H9 (cell line): ENCODE measurements around the gene TSG101. TPM values are rescaled to one million over a fixed set of nuclear protein-coding genes. Genes with fewer than 3 reads are reported as not detected.

Experiments
- DNase-seq: peaks from one replicate; pipeline ENCODE4 v3.0.0-alpha.2; 2017
- H2AFZ ChIP-seq: one replicate; pipeline ENCODE4 v1.6.1; 2013; ENCODE audit warnings: mild to moderate bottlenecking, low read length, control low read depth, moderate library complexity
- H2AK5ac ChIP-seq: 2 replicates; pipeline ENCODE4 v1.6.1; 2013; ENCODE audit warnings: low read length, control low read depth, mixed read lengths; ENCODE audit not compliant: insufficient read length
- H2BK120ac ChIP-seq: one replicate; pipeline ENCODE4 v1.6.1; 2013; ENCODE audit warnings: low read depth, mild to moderate bottlenecking, low read length, control low read depth, inconsistent platforms; ENCODE audit not compliant: poor library complexity, severe bottlenecking
- H2BK12ac ChIP-seq: 2 replicates; pipeline ENCODE4 v1.6.1; 2013; ENCODE audit warnings: low read length, control low read depth, mixed read lengths, low read depth; ENCODE audit not compliant: insufficient read length
- H2BK15ac ChIP-seq: 2 replicates; pipeline ENCODE4 v1.6.1; 2013; ENCODE audit warnings: low read depth, low read length, control low read depth
- H2BK20ac ChIP-seq: one replicate; pipeline ENCODE4 v1.6.1; 2013; ENCODE audit warnings: low read depth, mild to moderate bottlenecking, low read length, control low read depth, inconsistent platforms; ENCODE audit not compliant: poor library complexity, severe bottlenecking
- H2BK5ac ChIP-seq: 2 replicates; pipeline ENCODE4 v1.6.1; 2013; ENCODE audit warnings: low read length, control low read depth, mixed read lengths; ENCODE audit not compliant: insufficient read length
- H3K14ac ChIP-seq: 2 replicates; pipeline ENCODE4 v1.6.1; 2013; ENCODE audit warnings: low read length, control low read depth; ENCODE audit not compliant: insufficient read depth
- H3K18ac ChIP-seq: 2 replicates; pipeline ENCODE4 v1.6.1; 2013; ENCODE audit warnings: low read depth, mild to moderate bottlenecking, mixed read lengths, low read length, control low read depth; ENCODE audit not compliant: insufficient read length
- H3K23ac ChIP-seq: 2 replicates; pipeline ENCODE4 v1.6.1; 2013; ENCODE audit warnings: low read length, control low read depth, mixed read lengths, low read depth; ENCODE audit not compliant: insufficient read length
- H3K23me2 ChIP-seq: 2 replicates; pipeline ENCODE4 v1.6.1; 2013; ENCODE audit warnings: low read depth, mild to moderate bottlenecking, mixed read lengths, low read length, control low read depth; ENCODE audit not compliant: insufficient read length, poor library complexity, severe bottlenecking
- H3K27ac ChIP-seq: 2 replicates; pipeline ENCODE4 v1.5.1; 2013; ENCODE audit warnings: low read length, control low read depth, mixed read lengths, low read depth; ENCODE audit not compliant: insufficient read length
- H3K27me3 ChIP-seq: 2 replicates; pipeline ENCODE4 v1.6.1; 2013; ENCODE audit warnings: low read length, control low read depth, inconsistent platforms; ENCODE audit not compliant: insufficient read depth
- H3K4ac ChIP-seq: 2 replicates; pipeline ENCODE4 v1.6.1; 2013; ENCODE audit warnings: low read depth, mild to moderate bottlenecking, control low read depth, inconsistent platforms, low read length, moderate library complexity
- H3K4me1 ChIP-seq: 2 replicates; pipeline ENCODE4 v1.6.1; 2013; ENCODE audit warnings: low read length, control low read depth, inconsistent platforms; ENCODE audit not compliant: insufficient read depth
- H3K4me2 ChIP-seq: 2 replicates; pipeline ENCODE4 v1.6.1; 2013; ENCODE audit warnings: low read length, control low read depth, mixed read lengths; ENCODE audit not compliant: insufficient read length, insufficient read depth
- H3K56ac ChIP-seq: 2 replicates; pipeline ENCODE4 v1.6.1; 2013; ENCODE audit warnings: low read depth, mild to moderate bottlenecking, mixed read lengths, low read length, control low read depth; ENCODE audit not compliant: insufficient read length
- H3K79me1 ChIP-seq: 2 replicates; pipeline ENCODE4 v1.6.1; 2013; ENCODE audit warnings: low read depth, mild to moderate bottlenecking, moderate library complexity, low read length, control low read depth, inconsistent platforms; ENCODE audit not compliant: insufficient read depth, poor library complexity, severe bottlenecking
- H3K79me2 ChIP-seq: 2 replicates; pipeline ENCODE4 v1.6.1; 2013; ENCODE audit warnings: low read length, control low read depth, inconsistent platforms; ENCODE audit not compliant: insufficient read depth
- H3K9ac ChIP-seq: 2 replicates; pipeline ENCODE4 v1.6.1; 2013; ENCODE audit warnings: low read length, control low read depth, mixed read lengths; ENCODE audit not compliant: insufficient read length; ENCODE audit errors: extremely low read depth
- H3K9me3 ChIP-seq: one replicate; pipeline ENCODE4 v1.6.1; 2013; ENCODE audit warnings: low read depth, low read length, inconsistent platforms; ENCODE audit not compliant: control insufficient read depth
- H3T11ph ChIP-seq: one replicate; pipeline ENCODE4 v1.6.1; 2013; ENCODE audit warnings: mild to moderate bottlenecking, low read length, control low read depth, inconsistent platforms
- H4K20me1 ChIP-seq: one replicate; pipeline ENCODE4 v1.6.1; 2013; ENCODE audit not compliant: control insufficient read depth, insufficient read length, insufficient read depth
- H4K5ac ChIP-seq: 2 replicates; pipeline ENCODE4 v1.6.1; 2013; ENCODE audit warnings: low read depth, mild to moderate bottlenecking, mixed read lengths, low read length, control low read depth; ENCODE audit not compliant: insufficient read length
- H4K8ac ChIP-seq: replicated peaks from 2 replicates; pipeline ENCODE4 v1.6.1; 2013; ENCODE audit warnings: low read length, control low read depth, mixed read lengths, low read depth; ENCODE audit not compliant: insufficient read length
- H4K91ac ChIP-seq: 2 replicates; pipeline ENCODE4 v1.6.1; 2013; ENCODE audit warnings: low read depth, mild to moderate bottlenecking, moderate library complexity, mixed read lengths, low read length, control low read depth; ENCODE audit not compliant: insufficient read length
- H3K27ac Mint-ChIP-seq, 3 experiments: 2 replicates in 2 of 3; 3 replicates in 1 of 3; pipeline ENCODE4 v1.8.0; 2020 to 2021; ENCODE audit warnings: mixed read lengths in 3 of 3, mild to moderate bottlenecking in 1 of 3, moderate library complexity in 1 of 3
- H3K27me3 Mint-ChIP-seq: 2 replicates; pipeline ENCODE4 v1.8.0; 2021; ENCODE audit warnings: low read depth, mild to moderate bottlenecking, moderate library complexity, mixed read lengths
- H3K36me3 Mint-ChIP-seq, 3 experiments: 2 replicates in 2 of 3; 3 replicates in 1 of 3; pipeline ENCODE4 v1.8.0; 2020 to 2021; ENCODE audit warnings: low read depth in 3 of 3, mixed read lengths in 3 of 3; ENCODE audit not compliant: insufficient read depth in 1 of 3
- H3K4me1 Mint-ChIP-seq, 2 experiments: 2 replicates each; pipeline ENCODE4 v1.8.0; 2020; ENCODE audit warnings: mixed read lengths in 2 of 2
- H3K4me3 Mint-ChIP-seq, 2 experiments: 2 replicates in 1 of 2; 3 replicates in 1 of 2; pipeline ENCODE4 v1.8.0; 2020 to 2021; ENCODE audit warnings: mild to moderate bottlenecking in 2 of 2, mixed read lengths in 2 of 2, moderate library complexity in 1 of 2
- H3K9me3 Mint-ChIP-seq, 2 experiments: 2 replicates in 1 of 2; 3 replicates in 1 of 2; pipeline ENCODE4 v1.8.0; 2020; ENCODE audit warnings: mild to moderate bottlenecking in 2 of 2, mixed read lengths in 2 of 2, moderate library complexity in 1 of 2
- WGBS: extraction: QIAGEN DNeasy Blood & Tissue Kit; methylation state at CpG from one replicate; pipeline ENCODE4 v1.1.7; 2013; ENCODE audit warnings: missing lambda C conversion rate, low lambda C conversion rate, mixed read lengths; ENCODE audit not compliant: insufficient read length; ENCODE audit errors: extremely low coverage; 5-methylcytosine and 5-hydroxymethylcytosine counted together
- total RNA-seq: library from RNA; stranded (reverse); gene quantifications from 2 replicates; pipeline ENCODE4 v1.2.1, GENCODE V29; 2021
- TF ChIP-seq, protein P1 (sequence below): fragments of 200-600 bp; sonication (generic); conservative IDR thresholded peaks from 3 replicates; pipeline ENCODE4 v1.8.0; 2021; ENCODE audit warnings: antibody characterized with exemption, mild to moderate bottlenecking

TSG101 gene
- total RNA-seq, 1 experiment from 2014 or later: 50.3 TPM

DNA sequence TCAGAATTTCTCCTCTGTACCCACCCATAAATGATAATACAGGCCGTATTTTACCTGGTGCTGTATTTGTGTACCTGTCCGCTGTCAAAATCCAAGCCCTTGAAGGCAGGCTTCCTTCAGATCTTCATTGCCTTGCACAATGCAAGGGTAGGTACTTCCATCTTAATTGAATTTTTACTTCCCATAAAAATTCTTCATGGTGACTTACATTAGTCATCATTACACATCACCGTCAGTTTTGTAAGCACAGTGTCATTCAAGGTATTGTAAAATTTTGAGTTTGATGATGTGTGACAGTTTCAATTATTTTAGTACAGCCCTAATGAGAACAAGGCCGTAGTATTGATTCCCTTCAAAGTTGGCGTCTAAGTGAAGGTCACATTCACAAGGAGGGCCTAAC lies 770 bp upstream of the TSG101 start:
- Histone ChIP-seq H3K18ac (no peak overlapping the region), H3K23ac (no peak overlapping the region), H3K4me2 (peak overlapping the region; percentile 73), H3K4me1 (no peaks in the 10 kb centered on the region), H3K9me3 (no peaks in the 10 kb centered on the region), H3K27me3 (no peaks in the 10 kb centered on the region), H3K4ac (no peak overlapping the region), H2AK5ac (no peak overlapping the region), H4K5ac (no peak overlapping the region), H3K14ac (no peak overlapping the region), H2AFZ (no peak overlapping the region), H2BK15ac (no peak overlapping the region), H2BK5ac (no peak overlapping the region), H3K79me2 (peaks cover 6% of the 10 kb centered on the region; the same call in 1 of the 2 replicates), H4K91ac (no peak overlapping the region), H4K8ac (no peak overlapping the region), H4K20me1 (no peaks in the 10 kb centered on the region), H2BK120ac (no peak overlapping the region), H2BK12ac (no peak overlapping the region), H2BK20ac (no peak overlapping the region), H3K79me1 (no peaks in the 10 kb centered on the region), H3K56ac (no peak overlapping the region), H3K23me2 (no peaks in the 10 kb centered on the region), H3K27ac (no peak overlapping the region), H3K9ac (peak overlapping the region; percentile 81), H3T11ph (no peak overlapping the region)
- Mint-ChIP-seq H3K4me3 (peak overlapping the region; percentile 97 to 99), H3K36me3 (peaks cover 0 to 9% (median 8%) of the 10 kb centered on the region in 3 experiments; a peak in 3 of 7 replicates), H3K27me3 (no peaks in the 10 kb centered on the region), H3K4me1 (peaks cover 6 to 7% of the 10 kb centered on the region in 2 experiments), H3K27ac (peak overlapping the region in 2 of 3 experiments; percentile 100; a peak in 2 of 7 replicates), H3K9me3 (no peaks in the 10 kb centered on the region)
- TF ChIP-seq, protein P1, sequence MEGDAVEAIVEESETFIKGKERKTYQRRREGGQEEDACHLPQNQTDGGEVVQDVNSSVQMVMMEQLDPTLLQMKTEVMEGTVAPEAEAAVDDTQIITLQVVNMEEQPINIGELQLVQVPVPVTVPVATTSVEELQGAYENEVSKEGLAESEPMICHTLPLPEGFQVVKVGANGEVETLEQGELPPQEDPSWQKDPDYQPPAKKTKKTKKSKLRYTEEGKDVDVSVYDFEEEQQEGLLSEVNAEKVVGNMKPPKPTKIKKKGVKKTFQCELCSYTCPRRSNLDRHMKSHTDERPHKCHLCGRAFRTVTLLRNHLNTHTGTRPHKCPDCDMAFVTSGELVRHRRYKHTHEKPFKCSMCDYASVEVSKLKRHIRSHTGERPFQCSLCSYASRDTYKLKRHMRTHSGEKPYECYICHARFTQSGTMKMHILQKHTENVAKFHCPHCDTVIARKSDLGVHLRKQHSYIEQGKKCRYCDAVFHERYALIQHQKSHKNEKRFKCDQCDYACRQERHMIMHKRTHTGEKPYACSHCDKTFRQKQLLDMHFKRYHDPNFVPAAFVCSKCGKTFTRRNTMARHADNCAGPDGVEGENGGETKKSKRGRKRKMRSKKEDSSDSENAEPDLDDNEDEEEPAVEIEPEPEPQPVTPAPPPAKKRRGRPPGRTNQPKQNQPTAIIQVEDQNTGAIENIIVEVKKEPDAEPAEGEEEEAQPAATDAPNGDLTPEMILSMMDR: no peak
- DNase-seq: no peak
- no CpG with 5 or more reads among the region's 5 CpGs for whole genome bisulfite sequencing
